ENCODE data around the gene JOSD1. TPM values are rescaled to one million over a fixed set of nuclear protein-coding genes. Genes with fewer than 3 reads are reported as not detected.

The JOSD1 gene
- total RNA-seq, 1 donor from 2014 or later = 25.6 TPM

- no peak for ATAC-seq
Observed at GRCh38 chr22:38684895-38685294, 15.8 kb downstream of the JOSD1 start.

GRCh38 chr22:38681582-38682335 is 19.0 kb downstream of the JOSD1 start, which contains the start of gene TOMM22:
Gene TOMM22 (plus strand): TSS chr22:38681957. CDS start chr22:38681979, 22 bp downstream.
- peak; percentile 92 for ATAC-seq

GRCh38 chr22:38675833-38676232 is 24.9 kb downstream of the JOSD1 start:
- no peak for ATAC-seq

GRCh38 chr22:38674888-38675287 is 25.9 kb downstream of the JOSD1 start:
- ATAC-seq = no peak

GRCh38 chr22:38657045-38657909 is 43.5 kb downstream of the JOSD1 start:
- peak; percentile 16 for ATAC-seq

GRCh38 chr22:38656256-38657044 is 44.3 kb downstream of the JOSD1 start, which contains the start of the genes CBY1 and FAM227A:
Gene CBY1 (plus strand): TSS chr22:38656638. CDS start chr22:38668055, 11,417 bp downstream.
Gene FAM227A (minus strand): TSS chr22:38656392. CDS start chr22:38650168, 6,224 bp downstream.
- ATAC-seq = peak; percentile 88

GRCh38 chr22:38655519-38656255 is 45.1 kb downstream of the JOSD1 start:
- ATAC-seq = peak; percentile 6

- no peak for ATAC-seq
Observed at GRCh38 chr22:38653741-38654140, 47.0 kb downstream of the JOSD1 start.

GRCh38 chr22:38652859-38653258 is 47.9 kb downstream of the JOSD1 start:
- ATAC-seq = peak; percentile 20

- ATAC-seq = peak; percentile 64
Observed at GRCh38 chr22:38649841-38650522, 50.8 kb downstream of the JOSD1 start.

GRCh38 chr22:38645430-38645829 is 55.3 kb downstream of the JOSD1 start:
- peak; percentile 74 for ATAC-seq

- ATAC-seq = peak; percentile 97
Observed at GRCh38 chr22:38644245-38644644, 56.5 kb downstream of the JOSD1 start.

GRCh38 chr22:38641476-38642040 is 59.2 kb downstream of the JOSD1 start:
- no peak for ATAC-seq

GRCh38 chr22:38638728-38639127 is 62.0 kb downstream of the JOSD1 start:
- ATAC-seq = no peak

GRCh38 chr22:38638216-38638615 is 62.5 kb downstream of the JOSD1 start:
- no peak for ATAC-seq

Other genes starting within 250 kb of the JOSD1 start
- gene KCNJ4, start 245.7 kb downstream of the JOSD1 start, total RNA-seq = not detected
- 3.2 TPM for gene KDELR3, start 232.8 kb downstream of the JOSD1 start, total RNA-seq
- gene DDX17, start 194.6 kb downstream of the JOSD1 start, total RNA-seq = 183 TPM
- gene DMC1, start 130.8 kb downstream of the JOSD1 start, total RNA-seq = 1.1 TPM
- gene FAM227A, start 44.6 kb downstream of the JOSD1 start, total RNA-seq = 0.72 TPM
- 18.4 TPM for gene CBY1, start 44.3 kb downstream of the JOSD1 start, total RNA-seq
- gene TOMM22, start 19.0 kb downstream of the JOSD1 start, total RNA-seq = 90.9 TPM
- 20.0 TPM for gene GTPBP1, start 5.0 kb upstream of the JOSD1 start, total RNA-seq
- gene SUN2, start 55.1 kb upstream of the JOSD1 start, total RNA-seq = 94.2 TPM
- gene DNAL4, start 93.2 kb upstream of the JOSD1 start, total RNA-seq = 13.2 TPM
- 0.44 TPM for gene NPTXR, start 143.1 kb upstream of the JOSD1 start, total RNA-seq
- gene CBX6, start 171.3 kb upstream of the JOSD1 start, total RNA-seq = 5.6 TPM

Data from esophagus mucosa (tissue), 1 donor.